Left cardiac atrium (tissue), 4 donors: ENCODE data around the gene NUP62. TPM values are rescaled to one million over a fixed set of nuclear protein-coding genes. Genes with fewer than 3 reads are reported as not detected.

Experiments
- ATAC-seq, 2 donors: fragments of 200-7000 bp; cut with Tn5 transposase; one replicate each; pipeline ENCODE4 v1.9.1; 2020; ENCODE audit warnings: mild to moderate bottlenecking in 2 of 2, moderate library complexity in 2 of 2
- DNase-seq: peaks from one replicate; pipeline ENCODE4 v3.0.0-alpha.2; 2020
- intact Hi-C, 2 donors: fragments of 100-400 bp; cut with DNase I; formaldehyde crosslinking; loops; one replicate each; pipeline versions ENCODE4 v1.14.1 to v1.15.1; 2022 to 2023
- total RNA-seq, 2 donors: library from RNA; stranded (reverse); fragmentation: NEBNext Ultra II Directional; extraction: Animal tissue kit (Norgen Biotek cat#: 25700); gene quantifications; one replicate each; pipeline ENCODE4 v1.2.1, GENCODE V29; 2021
- donor health status: DM: no; HTN: yes; CAD: no.
- donor health status: DM: no; HTN: yes; CAD: no; lungs with severe emphysema.
- donor health status: DM: yes; HTN: yes; CAD: no.
- donor health status: Dilated cardiomyopathy.

NUP62 gene
- total RNA-seq, 2 donors from 2014 or later, result 28.1 to 29.8 TPM

DNA sequence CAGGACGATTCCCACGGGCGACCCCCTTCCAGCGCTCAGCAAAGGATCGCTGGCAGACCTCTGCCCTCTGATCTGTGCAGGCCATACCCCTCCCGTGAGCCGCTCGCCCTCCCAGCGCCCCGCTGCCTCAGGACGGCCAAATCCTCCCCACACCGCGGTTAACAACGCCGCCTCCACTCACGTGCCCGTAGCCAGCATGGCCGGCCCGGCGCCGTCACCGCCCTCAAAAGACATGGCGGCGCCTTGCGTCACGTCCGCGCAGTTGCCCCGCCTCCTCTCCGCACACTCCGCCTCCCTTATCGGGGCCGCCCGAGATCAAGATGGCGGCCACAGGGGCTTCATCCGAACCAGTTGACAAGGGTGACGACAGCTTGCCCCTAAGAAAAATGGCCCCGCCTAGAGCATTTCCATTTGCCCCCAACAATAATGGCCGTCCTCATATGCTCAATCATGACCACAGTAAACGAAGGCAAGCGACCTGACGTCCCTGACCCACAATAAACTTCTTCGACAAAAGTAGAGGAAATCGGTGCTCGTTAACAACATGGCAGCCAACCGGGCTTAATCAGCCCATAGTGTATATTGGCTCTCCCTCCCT lies 52.8 kb downstream of the NUP62 start:
- ATAC-seq (peak; percentile 79 to 83), DNase-seq (peak; percentile 98)
- intact Hi-C loops, result no loop called here

GRCh38 chr19:49875857-49876421 lies 53.4 kb downstream of the NUP62 start:
- DNase-seq (peak; percentile 74), ATAC-seq (peak in 1 of 2 donors; percentile 11)
- intact Hi-C loops, result no loop called here

GRCh38 chr19:49875177-49875576 lies 54.1 kb downstream of the NUP62 start:
- intact Hi-C loops, result no loop called here
- no peak for DNase-seq
- ATAC-seq, result no peak

DNA sequence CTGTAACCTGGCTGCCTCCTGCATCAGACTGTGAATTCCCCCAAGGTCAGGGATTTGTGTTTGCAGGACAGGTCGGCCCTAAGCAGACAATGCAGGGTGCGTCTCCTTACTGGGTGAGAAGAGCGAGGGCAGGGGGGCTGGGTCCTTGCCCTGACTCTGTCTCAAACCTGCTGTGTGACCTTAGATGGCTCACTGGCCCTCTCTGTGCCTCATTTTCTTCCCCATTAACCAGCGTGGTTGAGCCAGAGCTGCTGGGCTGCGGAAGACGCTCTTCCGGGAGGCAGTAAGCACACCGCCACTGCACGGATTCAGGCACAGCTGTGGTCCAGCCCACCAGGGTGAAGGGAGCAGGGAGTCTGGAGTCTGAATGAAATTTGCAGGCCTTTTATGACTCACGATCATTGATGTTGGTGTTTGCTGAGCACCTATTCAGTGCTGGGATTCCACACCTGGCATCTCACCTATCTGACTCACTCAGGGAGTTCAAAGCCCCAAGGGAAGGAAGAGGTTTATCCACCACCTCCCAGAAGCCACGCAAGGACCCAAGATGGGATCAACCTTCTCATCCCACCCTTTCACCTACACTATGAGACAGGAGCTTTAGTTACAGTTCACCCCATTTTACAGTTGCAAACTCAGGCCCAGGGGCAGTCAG lies 54.7 kb downstream of the NUP62 start:
- DNase-seq (no peak), ATAC-seq (no peak)
- intact Hi-C loops, result loop anchor here in 1 of 2 donors (5.0 kb wide), 1 partner anchor 57 kb away; the partner anchor contains the start of gene MED25

- intact Hi-C loops, result loop anchor here in 1 of 2 donors (5.0 kb wide), 1 partner anchor 57 kb away; the partner anchor contains the start of gene MED25
- ATAC-seq, result no peak
- no peak for DNase-seq
Measured at GRCh38 chr19:49873834-49874233, 55.5 kb downstream of the NUP62 start.

GRCh38 chr19:49873129-49873521 lies 56.2 kb downstream of the NUP62 start:
- DNase-seq, result no peak
- ATAC-seq, result no peak
- intact Hi-C loops, result loop anchor here in 1 of 2 donors (5.0 kb wide), 1 partner anchor 56 kb away; the partner anchor contains the start of gene MED25

GRCh38 chr19:49872245-49873128 lies 56.8 kb downstream of the NUP62 start:
- no peak for ATAC-seq
- intact Hi-C loops, result loop anchor here in 1 of 2 donors (5.0 kb wide), 1 partner anchor 55 kb away; the partner anchor contains the start of gene MED25
- DNase-seq, result no peak

DNA sequence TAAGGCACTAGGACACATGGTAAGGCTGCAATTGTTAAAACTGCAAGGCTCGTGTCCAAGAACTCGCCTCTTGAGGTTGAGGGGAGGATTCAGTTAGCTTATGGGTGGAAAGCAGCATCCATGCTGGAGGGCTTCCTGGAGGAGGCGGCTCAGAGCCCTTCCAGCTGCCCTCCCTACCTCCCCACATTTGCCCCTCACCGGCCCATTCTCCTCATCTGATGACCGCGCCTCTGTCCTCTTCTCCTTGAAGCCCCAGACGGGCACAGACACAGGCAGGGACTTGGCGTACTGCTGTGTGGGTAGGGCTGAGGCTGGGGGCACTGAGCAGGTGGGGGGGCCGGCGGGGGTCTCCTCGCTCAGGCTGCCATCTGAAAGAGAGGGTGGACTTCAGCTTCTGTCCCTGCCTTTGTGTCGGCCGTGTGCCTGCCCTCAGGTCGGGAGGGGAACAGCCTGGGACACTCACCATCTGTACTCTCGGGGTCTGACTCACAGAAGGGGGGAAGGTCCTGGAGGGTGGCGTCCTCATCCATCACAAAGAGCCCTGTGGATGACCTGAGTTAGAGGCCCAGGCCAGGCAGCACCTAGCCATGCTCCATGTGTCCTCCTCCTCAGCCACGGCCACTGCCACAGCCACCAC lies 57.8 kb downstream of the NUP62 start:
- intact Hi-C loops, result loop anchor here in 1 of 2 donors (5.0 kb wide), 1 partner anchor 54 kb away; the partner anchor contains the start of gene MED25
- no peak for DNase-seq
- no peak for ATAC-seq

- intact Hi-C loops, result loop anchor here in 1 of 2 donors (5.0 kb wide), 1 partner anchor 53 kb away; the partner anchor contains the start of gene MED25
- DNase-seq, result no peak
- ATAC-seq, result no peak
Measured at GRCh38 chr19:49870309-49870901, 58.9 kb downstream of the NUP62 start.

- peak; percentile 96 for DNase-seq
- ATAC-seq, result peak; percentile 84 to 87
- intact Hi-C loops, result loop anchor here (5.0 to 10.0 kb wide), 3 partner anchors 52 to 102 kb away; partner anchors contain the start of genes MED25 (in 2 of the 2), AP2A1 (in 1 of the 2) and FUZ (in 1 of the 2)
Measured at GRCh38 chr19:49869484-49870308, 59.6 kb downstream of the NUP62 start.

DNA sequence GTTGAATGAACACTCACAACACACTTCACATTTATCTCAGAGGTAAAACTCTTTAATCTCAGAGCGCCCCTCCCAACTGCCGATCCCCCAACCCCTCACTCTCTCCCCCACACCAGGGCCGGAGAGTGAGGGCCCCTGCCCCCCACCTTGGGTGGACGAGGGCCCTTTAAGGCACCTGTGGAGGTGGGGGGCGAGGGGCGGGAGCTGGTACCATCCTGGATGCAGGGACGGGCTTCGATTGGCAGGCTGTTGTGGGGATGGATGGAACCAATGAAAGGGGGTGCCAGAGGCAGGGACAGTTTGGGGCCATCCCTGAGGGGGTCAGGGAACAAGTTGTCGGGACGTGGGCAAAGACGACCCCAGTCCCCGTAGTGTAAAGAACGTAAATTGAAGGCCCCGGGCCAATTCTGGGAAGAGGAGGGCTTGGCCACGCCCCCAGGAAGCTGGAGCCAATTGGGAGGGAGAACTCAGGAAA lies 60.3 kb downstream of the NUP62 start:
- peak; percentile 3 to 5 for ATAC-seq
- DNase-seq, result no peak
- intact Hi-C loops, result loop anchor here (5.0 to 10.0 kb wide), 2 partner anchors 54 to 102 kb away; partner anchors contain the start of genes AP2A1 (in 1 of the 2), FUZ (in 1 of the 2) and MED25 (in 1 of the 2)

DNA sequence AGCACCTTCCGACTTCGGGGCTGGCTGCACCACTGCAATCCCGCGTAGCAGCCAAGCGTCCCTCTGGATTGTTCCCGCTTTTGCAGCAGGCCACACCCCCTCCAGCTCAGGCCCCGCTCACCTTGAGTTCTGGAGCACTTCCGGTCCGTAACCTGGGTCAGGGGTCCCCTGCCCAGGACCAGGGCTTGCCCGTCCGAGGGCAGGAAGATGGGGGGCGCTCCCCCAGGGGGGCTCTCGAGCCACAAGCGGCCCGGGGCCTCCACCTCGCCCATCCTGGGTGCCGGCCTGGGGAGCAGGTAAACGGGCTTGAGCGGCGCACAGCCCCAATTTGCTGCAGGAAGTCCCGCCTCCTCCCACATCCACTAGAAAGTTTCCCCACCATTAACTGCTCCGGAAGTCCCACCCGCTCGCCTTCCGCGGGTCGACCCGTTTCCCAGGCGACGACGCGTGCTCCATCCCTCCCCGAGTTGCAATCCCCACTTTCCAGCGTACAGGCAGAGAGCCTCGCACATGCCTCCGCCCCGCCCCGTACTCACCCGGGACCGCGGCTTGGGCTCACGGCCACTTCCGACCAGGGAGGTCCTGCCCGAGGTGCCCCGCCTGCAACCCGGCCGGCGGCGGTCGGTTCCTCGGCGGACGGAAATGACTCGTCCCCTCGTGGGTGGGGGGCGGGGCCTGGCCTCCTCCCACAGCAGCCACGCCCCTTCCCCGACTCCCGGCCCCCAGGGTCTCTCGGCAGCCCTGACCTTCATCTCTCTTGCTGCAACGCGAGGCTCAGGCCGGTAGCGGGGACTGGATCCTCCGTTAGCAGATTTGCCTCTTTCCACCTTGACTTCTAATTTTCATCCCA lies 62.1 kb downstream of the NUP62 start, which contains the start of gene PNKP:
Gene PNKP (minus strand): TSS at position 644 of the 850 bp plus-strand sequence. CDS start 372 bp downstream, at position 272.
- intact Hi-C loops, result loop anchor here (5.0 to 10.0 kb wide), 2 partner anchors 52 to 100 kb away; partner anchors contain the start of genes AP2A1 (in 1 of the 2), FUZ (in 1 of the 2) and MED25 (in 1 of the 2)
- ATAC-seq (peak; percentile 62 to 66), DNase-seq (peak; percentile 96)

- DNase-seq, result no peak
- ATAC-seq, result no peak
- intact Hi-C loops, result loop anchor here (5.0 to 10.0 kb wide), 2 partner anchors 50 to 98 kb away; partner anchors contain the start of genes AP2A1 (in 1 of the 2), FUZ (in 1 of the 2) and MED25 (in 1 of the 2)
Measured at GRCh38 chr19:49864890-49865289, 64.4 kb downstream of the NUP62 start.

DNA sequence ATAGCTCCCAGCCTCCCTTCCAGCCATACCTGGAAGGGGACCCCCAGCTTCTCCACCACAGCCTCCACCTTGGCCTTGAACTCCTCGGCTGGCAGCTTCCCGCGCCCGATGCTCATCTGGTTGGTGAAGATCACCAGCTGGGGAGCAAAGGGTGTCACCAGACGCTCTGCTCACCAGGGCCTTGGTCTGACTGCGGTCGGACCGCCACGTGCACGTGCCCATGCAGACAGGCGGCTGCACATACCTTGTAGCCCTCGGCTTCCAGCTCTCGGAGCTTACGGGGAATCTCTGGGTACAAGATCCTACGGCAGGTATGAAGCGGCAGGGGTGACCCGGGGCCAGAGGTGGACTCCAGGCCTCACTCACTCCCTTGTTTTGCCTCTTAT lies 65.4 kb downstream of the NUP62 start:
- intact Hi-C loops, result loop anchor here in 1 of 2 donors (10.0 kb wide), 1 partner anchor 49 kb away; the partner anchor contains the start of genes FUZ and MED25
- ATAC-seq, result no peak
- no peak for DNase-seq

DNA sequence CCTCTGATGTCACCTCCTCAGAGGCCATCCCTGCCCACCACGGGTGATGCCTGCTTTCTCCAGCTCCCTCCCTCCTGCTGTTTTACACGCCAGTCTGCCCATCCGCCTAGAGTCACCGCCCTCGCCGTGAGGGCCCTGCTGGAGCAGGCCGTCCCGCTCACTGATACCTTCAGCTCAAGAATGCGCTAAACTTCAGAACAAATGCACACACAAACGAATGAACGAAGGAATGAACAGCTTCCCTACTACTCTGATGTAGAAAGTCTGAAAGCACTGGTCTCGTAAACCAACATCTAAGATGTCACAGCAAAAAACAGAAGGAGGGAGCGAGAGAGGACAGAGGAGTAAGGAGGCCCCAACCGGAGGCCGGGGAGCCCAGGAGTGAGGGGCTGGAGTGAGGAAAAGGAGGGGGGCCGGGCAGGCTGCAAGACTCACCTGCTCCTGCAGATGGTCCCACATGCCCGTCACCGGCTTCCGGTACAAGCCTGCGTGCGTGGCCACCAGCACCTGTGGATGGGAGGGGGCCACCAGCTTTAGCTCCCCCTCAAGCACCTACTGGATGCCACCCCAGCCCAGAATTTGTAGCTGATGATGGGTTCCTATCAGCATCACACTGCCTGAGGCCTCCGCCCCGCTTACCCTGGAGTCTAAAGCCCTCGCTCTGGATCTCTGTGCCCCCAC lies 65.9 kb downstream of the NUP62 start:
- intact Hi-C loops, result loop anchor here in 1 of 2 donors (10.0 kb wide), 1 partner anchor 49 kb away; the partner anchor contains the start of genes FUZ and MED25
- ATAC-seq (no peak), DNase-seq (no peak)
